IMR-90 (cell line): ENCODE measurements around the gene BMERB1.

ENCODE experiments used
- BHLHE40 ChIP-seq: fragments of 150-350 bp; IDR thresholded peaks from 2 replicates; pipeline ENCODE4 v1.6.1; 2016; ENCODE audit warnings: mild to moderate bottlenecking, low read depth, low read length
- CEBPB ChIP-seq: IDR thresholded peaks from 2 replicates; pipeline ENCODE4 v1.6.1; 2012; ENCODE audit warnings: low read depth, low read length, improper control_type of control experiment
- CTCF ChIP-seq: conservative IDR thresholded peaks from 2 replicates; pipeline ENCODE4 v1.5.1; 2012; ENCODE audit warnings: mild to moderate bottlenecking, low read depth, low read length, improper control_type of control experiment
- FOS ChIP-seq: fragments of 150-350 bp; IDR thresholded peaks from 2 replicates; pipeline ENCODE4 v1.6.1; 2016; ENCODE audit warnings: low read depth, low read length
- MAFK ChIP-seq: IDR thresholded peaks from 2 replicates; pipeline ENCODE4 v1.6.1; 2012; ENCODE audit warnings: low read depth, low read length, improper control_type of control experiment
- POLR2A ChIP-seq: IDR thresholded peaks from 2 replicates; pipeline ENCODE4 v1.6.1; 2012; ENCODE audit warnings: mild to moderate bottlenecking, low read depth, low read length
- RAD21 ChIP-seq: IDR thresholded peaks from 2 replicates; pipeline ENCODE4 v1.6.1; 2012; ENCODE audit warnings: low read length, improper control_type of control experiment
- RCOR1 ChIP-seq: IDR thresholded peaks from 2 replicates; pipeline ENCODE4 v1.6.1; 2012; ENCODE audit warnings: mild to moderate bottlenecking, low read length, improper control_type of control experiment; ENCODE audit not compliant: insufficient replicate concordance
- RFX5 ChIP-seq: IDR thresholded peaks from 2 replicates; pipeline ENCODE4 v1.8.0; 2012; ENCODE audit warnings: low read depth, mild to moderate bottlenecking, low read length, moderate library complexity
- SMC3 ChIP-seq: fragments of 150-350 bp; IDR thresholded peaks from 2 replicates; pipeline ENCODE4 v1.6.1; 2016; ENCODE audit warnings: low read depth, mild to moderate bottlenecking, antibody characterized with exemption, low read length, moderate library complexity
- USF2 ChIP-seq: fragments of 150-350 bp; IDR thresholded peaks from 2 replicates; pipeline ENCODE4 v1.6.1; 2017; ENCODE audit warnings: mild to moderate bottlenecking, antibody characterized with exemption, low read length, low read depth

GRCh38 chr16:15538507-15538906, 104.1 kb downstream of the BMERB1 start:
- TF ChIP-seq CTCF = no peak
- TF ChIP-seq USF2 = no peak
- TF ChIP-seq POLR2A = no peak
- TF ChIP-seq RCOR1 = no peak
- TF ChIP-seq MAFK = no peak
- TF ChIP-seq RAD21 = no peak
- no peak for TF ChIP-seq CEBPB
- no peak for TF ChIP-seq FOS
- TF ChIP-seq BHLHE40 = no peak
- TF ChIP-seq SMC3 = no peak
- TF ChIP-seq RFX5 = no peak
